Hepatocyte (in vitro differentiated cells): Measurements from ENCODE around the gene CASP6. TPM values are rescaled to one million over a fixed set of nuclear protein-coding genes. Genes with fewer than 3 reads are reported as not detected.

Experiments used
- DNase-seq: peaks from one replicate; pipeline ENCODE4 v3.0.0-alpha.2; 2016; ENCODE audit warnings: low spot score
- H2AFZ ChIP-seq: fragments of 200-600 bp; sonication (generic); 2 replicates; pipeline ENCODE4 v1.6.0; 2016; ENCODE audit warnings: antibody characterized with exemption, mild to moderate bottlenecking
- H3K27ac ChIP-seq: fragments of 200-600 bp; sonication (generic); 2 replicates; pipeline ENCODE4 v1.5.1; 2016; ENCODE audit warnings: mild to moderate bottlenecking
- H3K27me3 ChIP-seq: fragments of 200-600 bp; sonication (generic); 2 replicates; pipeline ENCODE4 v1.6.1; 2016
- H3K36me3 ChIP-seq: fragments of 200-600 bp; sonication (generic); replicated peaks from 2 replicates; pipeline ENCODE4 v1.5.1; 2016; ENCODE audit warnings: low read depth; ENCODE audit not compliant: insufficient read depth
- H3K4me1 ChIP-seq: fragments of 200-600 bp; sonication (generic); 2 replicates; pipeline ENCODE4 v1.5.1; 2016; ENCODE audit warnings: mild to moderate bottlenecking, moderate library complexity; ENCODE audit not compliant: insufficient read depth
- H3K4me2 ChIP-seq: fragments of 200-600 bp; sonication (generic); 2 replicates; pipeline ENCODE4 v1.6.0; 2016
- H3K4me3 ChIP-seq: fragments of 200-600 bp; sonication (generic); 2 replicates; pipeline ENCODE4 v1.5.1; 2016; ENCODE audit warnings: mild to moderate bottlenecking
- H3K79me2 ChIP-seq: fragments of 200-600 bp; sonication (generic); 2 replicates; pipeline ENCODE4 v1.6.0; 2017; ENCODE audit warnings: mild to moderate bottlenecking
- H3K9me2 ChIP-seq: fragments of 200-600 bp; sonication (generic); replicated peaks from 2 replicates; pipeline ENCODE4 v1.6.0; 2017; ENCODE audit warnings: mild to moderate bottlenecking; ENCODE audit not compliant: insufficient read depth
- H3K9me3 ChIP-seq: fragments of 200-600 bp; sonication (generic); 2 replicates; pipeline ENCODE4 v1.5.1; 2016; ENCODE audit warnings: low read depth, mild to moderate bottlenecking
- H4K20me1 ChIP-seq: fragments of 200-600 bp; sonication (generic); 2 replicates; pipeline ENCODE4 v1.6.0; 2016; ENCODE audit warnings: mild to moderate bottlenecking; ENCODE audit not compliant: insufficient read depth, poor library complexity, severe bottlenecking
- CTCF ChIP-seq: fragments of 200-600 bp; sonication (generic); IDR thresholded peaks from 2 replicates; pipeline ENCODE4 v1.5.1; 2016; ENCODE audit warnings: antibody characterized with exemption, mild to moderate bottlenecking; ENCODE audit not compliant: poor library complexity
- EZH2 ChIP-seq: fragments of 200-600 bp; sonication (generic); IDR thresholded peaks from 2 replicates; pipeline ENCODE4 v1.6.1; 2016; ENCODE audit warnings: antibody characterized with exemption, mild to moderate bottlenecking, borderline replicate concordance
- EZH2phosphoT487 ChIP-seq: fragments of 200-600 bp; sonication (generic); IDR thresholded peaks from one replicate; pipeline ENCODE4 v1.6.1; 2018; ENCODE audit warnings: antibody characterized with exemption, mild to moderate bottlenecking, low read depth, moderate library complexity; ENCODE audit not compliant: unreplicated experiment, severe bottlenecking
- WGBS: methylation state at CpG from one replicate; pipeline ENCODE4 v1.1.6; 2016; ENCODE audit warnings: low lambda C conversion rate; ENCODE audit errors: missing lambda C conversion rate; 5-methylcytosine and 5-hydroxymethylcytosine counted together
- polyA plus RNA-seq: library from polyadenylated mRNA; unstranded; fragments of >200 nt; fragmentation: Nextera tagmentation; extraction: Ambion mirVana; gene quantifications from 2 replicates; pipeline ENCODE4 v1.2.1, GENCODE V29; 2016
- total RNA-seq: library from RNA; depleted of rRNA; stranded (reverse); fragments of >200 nt; gene quantifications from 2 replicates; pipeline ENCODE4 v1.2.3, GENCODE V29; 2014

Gene CASP6
- total and polyA plus RNA-seq, 2 experiments from 2014 or later, result 78.4 to 83.4 TPM

- Histone ChIP-seq H3K4me2 (no peak overlapping the region), H3K9me3 (no peaks in the 10 kb centered on the region), H3K27me3 (no peaks in the 10 kb centered on the region), H3K79me2 (no peaks in the 10 kb centered on the region), H3K4me1 (no peaks in the 10 kb centered on the region), H3K9me2 (no peaks in the 10 kb centered on the region), H2AFZ (no peak overlapping the region), H3K27ac (no peak overlapping the region), H4K20me1 (no peaks in the 10 kb centered on the region), H3K4me3 (no peak overlapping the region), H3K36me3 (no peaks in the 10 kb centered on the region)
- TF ChIP-seq EZH2 (no peak), CTCF (no peak), EZH2phosphoT487 (no peak)
- 100% methylated on average over 1 of the region's 1 CpG for WGBS
- DNase-seq, result no peak
These were observed 26.4 kb downstream of the CASP6 start for GRCh38 chr4:109676886-109677285.

GRCh38 chr4:109675843-109676242 lies 27.4 kb downstream of the CASP6 start:
- no peaks in the 10 kb centered on the region for H3K9me3 ChIP-seq
- WGBS, result 96% methylated on average over 1 of the region's 1 CpG
- DNase-seq, result no peak
- no peaks in the 10 kb centered on the region for H3K4me1 ChIP-seq
- no peak overlapping the region for H3K4me3 ChIP-seq
- TF ChIP-seq EZH2phosphoT487 (no peak), CTCF (no peak), EZH2 (no peak)
- H3K9me2 ChIP-seq, result no peaks in the 10 kb centered on the region
- H2AFZ ChIP-seq, result no peak overlapping the region
- H3K36me3 ChIP-seq, result no peaks in the 10 kb centered on the region
- H3K27me3 ChIP-seq, result no peaks in the 10 kb centered on the region
- no peaks in the 10 kb centered on the region for H4K20me1 ChIP-seq
- H3K79me2 ChIP-seq, result no peaks in the 10 kb centered on the region
- no peak overlapping the region for H3K4me2 ChIP-seq
- H3K27ac ChIP-seq, result no peak overlapping the region

- no peaks in the 10 kb centered on the region for H3K9me2 ChIP-seq
- H3K4me3 ChIP-seq, result no peak overlapping the region
- 84% methylated on average over 3 of the region's 3 CpGs for WGBS
- no peak for TF ChIP-seq CTCF
- no peak for TF ChIP-seq EZH2
- no peak for TF ChIP-seq EZH2phosphoT487
- H3K79me2 ChIP-seq, result no peaks in the 10 kb centered on the region
- no peak overlapping the region for H3K4me2 ChIP-seq
- no peak overlapping the region for H2AFZ ChIP-seq
- no peak overlapping the region for H3K27ac ChIP-seq
- H3K27me3 ChIP-seq, result no peaks in the 10 kb centered on the region
- H3K4me1 ChIP-seq, result no peaks in the 10 kb centered on the region
- H4K20me1 ChIP-seq, result no peaks in the 10 kb centered on the region
- no peaks in the 10 kb centered on the region for H3K9me3 ChIP-seq
- DNase-seq, result no peak
- H3K36me3 ChIP-seq, result no peaks in the 10 kb centered on the region
These were observed 28.1 kb downstream of the CASP6 start for GRCh38 chr4:109675181-109675580.

GRCh38 chr4:109673303-109673702 lies 29.9 kb downstream of the CASP6 start:
- DNase-seq, result no peak
- no peaks in the 10 kb centered on the region for H3K27me3 ChIP-seq
- no peak overlapping the region for H3K27ac ChIP-seq
- TF ChIP-seq EZH2phosphoT487, result no peak
- TF ChIP-seq EZH2, result no peak
- no peak for TF ChIP-seq CTCF
- no peaks in the 10 kb centered on the region for H3K4me1 ChIP-seq
- H3K4me2 ChIP-seq, result no peak overlapping the region
- no peaks in the 10 kb centered on the region for H3K79me2 ChIP-seq
- no peaks in the 10 kb centered on the region for H3K9me3 ChIP-seq
- no peaks in the 10 kb centered on the region for H3K36me3 ChIP-seq
- no peak overlapping the region for H3K4me3 ChIP-seq
- no peaks in the 10 kb centered on the region for H4K20me1 ChIP-seq
- H2AFZ ChIP-seq, result no peak overlapping the region
- 100% methylated on average over 1 of the region's 1 CpG for WGBS
- no peaks in the 10 kb centered on the region for H3K9me2 ChIP-seq
